GM18868 (cell line): ENCODE measurements around the gene SCAMP2.

Experiments
- ATAC-seq: cut with Tn5 transposase; IDR thresholded peaks from one replicate; pipeline ENCODE4 v1.9.1; 2021; ENCODE audit warnings: mild to moderate bottlenecking, moderate library complexity; ENCODE audit not compliant: unreplicated experiment

Gene SCAMP2

DNA sequence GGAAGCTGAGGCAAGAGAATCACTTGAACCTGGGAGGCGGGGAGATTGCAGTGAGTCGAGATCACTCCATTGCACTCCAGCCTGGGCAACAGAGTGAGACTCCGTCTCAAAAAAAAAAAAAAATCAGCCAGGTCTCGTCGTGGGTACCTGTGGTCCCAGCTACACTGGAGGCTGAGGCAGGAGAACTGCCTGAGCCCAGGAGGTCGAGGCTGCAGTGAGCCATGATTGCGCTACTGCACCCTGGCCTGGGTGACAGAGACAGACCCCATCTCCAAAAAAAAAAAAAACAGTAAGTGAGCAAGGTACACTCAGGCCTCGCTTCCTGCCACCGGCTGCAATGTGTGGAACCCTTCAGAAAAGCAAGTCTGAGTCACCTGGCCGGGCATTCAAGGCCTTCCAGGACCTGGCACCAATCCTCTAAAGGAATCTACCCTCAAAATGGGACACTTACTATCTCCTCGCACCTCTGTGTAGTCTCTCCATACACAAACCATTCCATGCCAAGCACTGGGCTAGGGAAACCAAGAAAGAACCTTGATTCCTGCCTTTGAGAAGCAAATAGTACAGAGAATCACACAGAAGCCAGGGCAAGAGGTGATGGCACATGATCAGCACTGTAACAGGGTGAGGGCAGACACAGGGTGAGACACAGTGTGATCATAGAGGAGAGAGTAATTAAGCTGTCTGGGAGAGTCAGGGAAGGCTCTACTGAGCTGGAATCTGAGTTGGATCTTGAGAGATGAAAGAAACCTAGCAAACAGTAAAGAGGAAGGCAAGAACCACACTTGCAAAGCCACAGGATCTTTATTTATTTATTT, 9.7 kb downstream of the SCAMP2 start:
- no peak for ATAC-seq

DNA sequence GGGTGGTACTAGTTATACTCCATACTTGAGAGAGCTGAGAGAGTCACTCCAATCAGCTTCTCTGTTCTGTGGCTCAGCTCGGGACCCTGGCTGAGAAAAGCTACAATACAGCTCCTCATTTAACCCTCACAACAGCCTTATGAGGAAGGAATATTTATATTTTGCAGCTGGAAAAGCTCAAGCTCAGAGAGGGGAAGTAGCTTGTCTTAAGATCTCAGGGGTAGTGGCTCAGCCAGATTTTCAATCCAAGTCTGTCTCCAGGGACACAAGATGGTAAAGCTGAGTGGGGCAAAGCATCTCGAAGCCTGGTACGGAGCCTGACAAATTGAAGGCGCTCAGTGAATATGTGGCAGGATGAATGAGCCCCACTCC, 14.8 kb downstream of the SCAMP2 start:
- ATAC-seq, result no peak

- no peak for ATAC-seq
Measured at GRCh38 chr15:74857671-74858368, 15.3 kb downstream of the SCAMP2 start.

DNA sequence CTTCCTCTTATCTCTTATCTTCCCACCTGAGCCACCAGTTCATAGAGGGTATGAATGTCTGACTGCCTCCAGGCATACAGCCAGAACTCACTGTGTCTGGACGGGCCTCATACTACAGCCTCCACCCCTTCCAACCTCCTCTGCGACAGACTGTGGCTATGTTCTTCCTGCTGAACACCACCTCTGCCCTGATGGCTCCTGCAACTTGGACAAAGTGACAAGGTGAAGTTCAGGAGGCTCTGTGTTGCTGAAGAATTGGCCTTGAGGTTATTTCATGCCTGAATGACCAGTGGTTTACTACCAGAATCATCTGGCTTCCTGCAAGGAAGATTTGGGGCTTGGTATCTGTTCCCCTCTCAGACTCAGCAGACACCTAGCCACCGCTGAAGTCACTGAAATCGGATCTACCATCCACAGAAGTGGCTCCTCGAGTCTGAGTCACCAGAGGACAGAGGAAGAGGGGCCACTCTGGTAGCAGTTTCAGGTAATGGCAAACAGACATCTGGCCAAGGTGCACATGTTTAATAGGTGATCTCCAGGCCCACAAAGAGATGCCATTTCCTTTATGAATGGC, 16.0 kb downstream of the SCAMP2 start:
- ATAC-seq, result peak; percentile 72

- no peak for ATAC-seq
Measured at GRCh38 chr15:74856537-74856936, 16.6 kb downstream of the SCAMP2 start.

DNA sequence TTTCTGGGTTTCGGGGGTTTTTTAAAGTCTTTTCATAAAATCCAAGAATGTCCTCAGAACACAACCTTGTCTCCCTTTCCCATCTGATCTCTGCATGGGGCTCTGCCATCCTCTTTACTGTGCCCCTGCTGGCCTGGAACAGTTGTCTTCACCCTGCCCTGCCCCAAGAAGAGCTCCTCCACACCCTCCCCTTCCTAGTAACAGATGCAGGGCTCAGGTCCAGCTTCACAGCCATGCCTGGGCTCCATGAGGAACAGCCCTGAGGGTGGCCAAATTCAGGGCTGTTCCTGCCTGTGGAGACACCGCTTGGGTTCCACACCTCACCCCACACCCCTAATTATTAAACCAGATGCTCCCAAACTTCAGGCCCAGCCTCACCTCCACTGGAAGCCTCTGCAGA, 17.3 kb downstream of the SCAMP2 start:
- no peak for ATAC-seq

- ATAC-seq, result no peak
Measured at GRCh38 chr15:74854453-74855022, 18.6 kb downstream of the SCAMP2 start.

GRCh38 chr15:74851960-74852359, 21.2 kb downstream of the SCAMP2 start:
- ATAC-seq, result no peak

DNA sequence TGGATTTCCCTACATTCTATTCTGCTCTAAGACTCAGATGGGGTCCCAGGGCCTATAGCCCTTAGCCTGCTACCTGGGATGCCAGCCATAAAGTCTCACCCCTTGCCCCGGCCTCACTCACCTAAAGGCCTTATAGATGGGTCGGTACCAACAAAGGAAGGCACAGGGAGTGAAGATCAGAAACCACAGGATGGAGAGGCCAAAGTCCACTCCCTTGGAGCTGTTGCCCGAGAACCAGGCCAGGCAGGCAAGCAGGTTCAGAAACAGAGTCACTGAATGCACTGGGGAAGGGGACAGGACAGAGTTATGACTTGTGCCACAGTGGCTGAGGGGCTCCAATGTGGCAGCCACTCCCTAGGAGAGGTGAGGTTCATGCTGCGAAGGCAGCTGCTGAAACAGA, 22.8 kb downstream of the SCAMP2 start:
- no peak for ATAC-seq

DNA sequence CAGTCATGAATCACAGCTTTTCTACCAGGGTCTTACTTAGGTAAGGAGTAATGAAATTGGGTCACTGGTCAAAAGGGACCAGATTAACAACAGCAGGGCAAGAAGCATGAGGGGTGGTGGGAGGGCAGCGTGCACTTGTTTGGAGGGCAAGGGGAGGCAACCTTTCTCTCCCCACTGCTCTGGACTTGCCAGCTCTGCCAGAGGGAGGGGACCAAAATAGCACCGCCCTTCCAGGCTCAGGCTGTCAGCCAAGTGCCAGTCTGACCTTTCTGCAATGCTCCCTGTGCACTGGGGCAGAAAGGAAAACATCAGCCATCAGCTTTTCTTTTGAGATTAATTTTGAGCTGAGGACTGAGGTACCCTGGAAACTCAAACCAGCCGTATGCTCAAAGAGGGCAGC, 25.7 kb downstream of the SCAMP2 start:
- ATAC-seq, result no peak

GRCh38 chr15:74845581-74845980, 27.6 kb downstream of the SCAMP2 start:
- no peak for ATAC-seq

DNA sequence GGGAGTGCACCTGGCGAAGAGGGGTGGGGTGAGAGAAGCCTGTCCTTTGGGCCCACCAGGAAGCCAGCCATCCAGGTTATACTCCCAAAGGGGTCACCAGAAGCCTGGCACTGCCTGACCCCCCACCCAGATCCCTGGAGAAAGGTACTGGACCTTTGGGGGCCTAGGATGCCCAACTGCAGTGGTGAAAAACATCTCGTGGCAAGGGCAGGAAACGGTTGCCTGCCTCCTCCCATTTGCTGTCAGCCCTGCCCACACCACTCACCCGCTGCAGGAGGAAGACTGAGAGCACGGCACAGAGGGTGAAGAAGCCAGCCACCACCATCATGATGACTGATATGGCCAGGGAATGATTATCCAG, 28.0 kb downstream of the SCAMP2 start:
- no peak for ATAC-seq

- ATAC-seq, result no peak
Measured at GRCh38 chr15:74844319-74845207, 28.6 kb downstream of the SCAMP2 start.

GRCh38 chr15:74843891-74844299, 29.3 kb downstream of the SCAMP2 start:
- no peak for ATAC-seq

DNA sequence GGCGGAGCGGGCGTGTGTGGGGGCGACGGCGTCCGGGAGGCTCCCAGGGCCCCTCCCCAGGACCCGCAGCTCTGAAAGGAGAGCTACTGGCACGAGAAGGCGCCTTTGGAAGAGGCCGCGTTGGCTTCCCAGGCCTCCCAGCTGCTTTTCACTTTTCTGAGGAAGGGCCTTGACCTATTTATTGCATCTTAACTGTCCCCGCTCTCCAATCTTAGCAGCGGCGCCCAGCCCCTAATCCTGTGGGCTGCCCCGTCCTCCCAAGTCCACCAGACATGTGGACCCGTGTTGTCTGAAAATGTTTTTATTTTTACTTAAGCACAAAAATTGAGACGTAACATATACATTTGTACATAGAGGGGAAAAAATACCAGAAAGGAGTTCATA, 29.7 kb downstream of the SCAMP2 start:
- no peak for ATAC-seq

- peak; percentile 85 for ATAC-seq
Measured at GRCh38 chr15:74842581-74843444, 30.4 kb downstream of the SCAMP2 start, which contains the start of gene ULK3. Gene ULK3, minus strand, starts transcription at chr15:74843156. Its CDS starts 51 bp downstream, at chr15:74843105.

GRCh38 chr15:74841891-74842373, 31.2 kb downstream of the SCAMP2 start:
- ATAC-seq, result no peak

DNA sequence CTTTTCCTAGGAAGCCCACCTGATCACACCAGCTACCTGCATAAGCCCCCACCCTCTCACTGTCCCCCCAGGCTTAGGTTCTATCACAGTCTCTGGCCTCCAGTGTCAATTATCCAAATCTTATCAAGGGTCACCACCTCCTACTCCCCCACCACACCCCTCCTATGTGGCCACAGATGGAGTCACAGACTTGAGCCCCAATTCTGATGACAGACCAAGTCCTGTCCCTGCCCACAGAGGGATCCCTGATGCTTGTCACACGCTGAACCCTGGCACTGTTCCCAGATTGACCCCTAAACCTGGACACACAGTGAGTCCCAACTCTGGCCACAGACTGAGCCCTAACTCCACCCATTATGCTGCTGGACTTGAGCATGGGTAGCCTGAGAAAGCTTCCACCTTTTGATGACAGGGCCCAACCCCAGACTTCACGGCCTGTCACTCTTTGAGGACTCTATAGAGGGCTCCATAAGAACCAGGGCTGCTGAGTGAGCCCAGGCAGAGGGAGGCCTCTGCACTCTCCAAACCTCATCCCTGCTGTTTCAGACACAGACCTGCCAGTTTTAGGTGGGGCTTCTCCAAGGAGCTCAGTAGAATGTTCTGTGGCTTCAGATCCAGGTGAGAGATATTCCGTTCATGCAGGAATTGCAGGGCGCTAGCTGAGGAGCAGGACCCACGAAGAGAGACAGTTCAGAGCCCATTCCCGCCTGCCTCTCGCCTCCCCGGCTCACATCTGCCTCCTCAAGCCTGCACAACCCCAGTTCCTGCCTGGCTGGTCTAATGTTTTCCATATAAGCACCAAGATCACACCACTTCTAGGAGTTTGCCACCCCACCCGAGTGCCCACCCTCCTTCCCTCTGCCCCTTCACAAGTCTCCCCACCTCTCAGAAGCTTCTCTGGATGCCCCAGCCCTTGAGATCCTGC, 32.1 kb downstream of the SCAMP2 start:
- ATAC-seq, result no peak
